ENCODE data around the gene CHADL. TPM values are rescaled to one million over a fixed set of nuclear protein-coding genes. Genes with fewer than 3 reads are reported as not detected.

The CHADL gene
- total RNA-seq: 1 to 10 TPM in 2 of 4 donors, under 1 TPM in 2; 0.32 to 2.0 (median 1.2) TPM
- 1 to 10 TPM in 1 of 3 donors, under 1 TPM in 2; 0.42 to 1.9 (median 0.62) TPM for polyA plus RNA-seq
- long read RNA-seq, donor 1, partial matches to known transcripts: 8 of 9 reads
- long read RNA-seq, donor 1, other reads (novel, unspliced or antisense): 1 of 9 reads
- long read RNA-seq, donor 2, partial matches to known transcripts: 3 of 5 reads
- long read RNA-seq, donor 2, other reads (novel, unspliced or antisense): 2 of 5 reads

DNA sequence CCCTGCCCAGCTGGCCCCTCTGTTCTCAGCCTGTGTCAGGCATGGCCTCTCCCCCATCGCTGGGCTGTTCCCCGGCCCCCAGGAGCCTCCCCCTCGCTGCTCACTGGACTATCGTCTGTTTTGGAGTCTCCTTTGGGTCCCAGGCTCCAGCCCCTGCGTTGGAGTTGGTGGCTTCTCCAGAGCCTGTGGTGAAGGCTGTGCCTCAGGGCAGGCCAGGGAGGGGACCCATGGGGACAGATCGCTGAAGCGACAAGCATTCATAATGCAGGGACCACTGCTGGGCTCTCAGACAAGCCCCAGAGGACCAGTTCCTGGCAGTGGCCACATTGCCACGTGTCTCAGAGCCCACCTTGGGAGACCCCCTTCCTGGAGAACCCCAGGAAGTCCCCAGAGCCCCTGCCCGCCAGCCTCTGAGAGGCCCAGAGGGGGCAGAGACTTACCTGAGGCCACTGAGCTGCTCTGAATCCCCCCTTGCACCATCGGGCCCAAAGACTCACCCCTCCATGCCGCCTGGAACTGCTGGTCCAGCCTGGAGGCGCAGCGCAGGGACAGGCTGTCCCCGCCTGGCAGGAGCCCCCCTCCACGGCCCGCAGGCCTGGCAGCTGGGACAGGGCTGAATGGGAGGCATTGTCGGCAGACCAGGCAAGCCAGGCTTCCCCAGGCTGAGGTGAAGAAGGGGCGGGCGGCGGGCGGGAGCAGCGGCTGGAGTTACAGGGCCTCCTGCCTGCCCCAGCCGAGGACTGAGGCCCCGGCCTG lies at the start of gene CHADL:
CHADL (minus strand) TSS at position 555 of the 756 bp plus-strand sequence; CDS start at position 505, 50 bp downstream.
- peaks cover 5% of the 10 kb centered on the region for H3K4me1 ChIP-seq
- DNase-seq: no peak
- TF ChIP-seq, protein P1, sequence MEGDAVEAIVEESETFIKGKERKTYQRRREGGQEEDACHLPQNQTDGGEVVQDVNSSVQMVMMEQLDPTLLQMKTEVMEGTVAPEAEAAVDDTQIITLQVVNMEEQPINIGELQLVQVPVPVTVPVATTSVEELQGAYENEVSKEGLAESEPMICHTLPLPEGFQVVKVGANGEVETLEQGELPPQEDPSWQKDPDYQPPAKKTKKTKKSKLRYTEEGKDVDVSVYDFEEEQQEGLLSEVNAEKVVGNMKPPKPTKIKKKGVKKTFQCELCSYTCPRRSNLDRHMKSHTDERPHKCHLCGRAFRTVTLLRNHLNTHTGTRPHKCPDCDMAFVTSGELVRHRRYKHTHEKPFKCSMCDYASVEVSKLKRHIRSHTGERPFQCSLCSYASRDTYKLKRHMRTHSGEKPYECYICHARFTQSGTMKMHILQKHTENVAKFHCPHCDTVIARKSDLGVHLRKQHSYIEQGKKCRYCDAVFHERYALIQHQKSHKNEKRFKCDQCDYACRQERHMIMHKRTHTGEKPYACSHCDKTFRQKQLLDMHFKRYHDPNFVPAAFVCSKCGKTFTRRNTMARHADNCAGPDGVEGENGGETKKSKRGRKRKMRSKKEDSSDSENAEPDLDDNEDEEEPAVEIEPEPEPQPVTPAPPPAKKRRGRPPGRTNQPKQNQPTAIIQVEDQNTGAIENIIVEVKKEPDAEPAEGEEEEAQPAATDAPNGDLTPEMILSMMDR (IDR thresholded peaks at IDR 0.05): no peak
- 46 to 50% (median 50%) methylated on average over 22 to 24 of the region's 24 CpGs for WGBS, 3 donors
- ATAC-seq: peak in 1 of 4 donors; percentile 13
- H3K36me3 ChIP-seq (ENCODE audit: insufficient read depth in 1 of 2, low read depth in 1 of 2): peaks cover 0 to 4% of the 10 kb centered on the region in 2 donors
- H3K4me3 ChIP-seq: no peak within 1 kb of the TSS
- no peaks in the 10 kb centered on the region for H3K27me3 ChIP-seq (ENCODE audit: insufficient read depth in 3 of 3, low read length in 2 of 3)
- intact Hi-C loops (cut with DNase I): no loop called here
- H3K9me3 ChIP-seq: no peaks in the 10 kb centered on the region
- H3K27ac ChIP-seq: no peak within 1 kb of the TSS

GRCh38 chr22:41289671-41290070 lies 48.9 kb upstream of the CHADL start:
- 89 to 93% (median 91%) methylated on average over 1 of the region's 1 CpG for WGBS, 3 donors
- H3K4me3 ChIP-seq: no peak overlapping the region
- no peak for ATAC-seq
- TF ChIP-seq, protein P1 (IDR thresholded peaks at IDR 0.05): no peak
- intact Hi-C loops (cut with DNase I): no loop called here
- H3K27me3 ChIP-seq (ENCODE audit: insufficient read depth in 3 of 3, low read length in 2 of 3): no peaks in the 10 kb centered on the region
- peaks cover 0 to 3% of the 10 kb centered on the region in 2 donors for H3K36me3 ChIP-seq (ENCODE audit: insufficient read depth in 1 of 2, low read depth in 1 of 2)
- no peak overlapping the region for H3K27ac ChIP-seq
- no peaks in the 10 kb centered on the region for H3K9me3 ChIP-seq
- no peak for DNase-seq
- H3K4me1 ChIP-seq: peaks cover 7% of the 10 kb centered on the region

DNA sequence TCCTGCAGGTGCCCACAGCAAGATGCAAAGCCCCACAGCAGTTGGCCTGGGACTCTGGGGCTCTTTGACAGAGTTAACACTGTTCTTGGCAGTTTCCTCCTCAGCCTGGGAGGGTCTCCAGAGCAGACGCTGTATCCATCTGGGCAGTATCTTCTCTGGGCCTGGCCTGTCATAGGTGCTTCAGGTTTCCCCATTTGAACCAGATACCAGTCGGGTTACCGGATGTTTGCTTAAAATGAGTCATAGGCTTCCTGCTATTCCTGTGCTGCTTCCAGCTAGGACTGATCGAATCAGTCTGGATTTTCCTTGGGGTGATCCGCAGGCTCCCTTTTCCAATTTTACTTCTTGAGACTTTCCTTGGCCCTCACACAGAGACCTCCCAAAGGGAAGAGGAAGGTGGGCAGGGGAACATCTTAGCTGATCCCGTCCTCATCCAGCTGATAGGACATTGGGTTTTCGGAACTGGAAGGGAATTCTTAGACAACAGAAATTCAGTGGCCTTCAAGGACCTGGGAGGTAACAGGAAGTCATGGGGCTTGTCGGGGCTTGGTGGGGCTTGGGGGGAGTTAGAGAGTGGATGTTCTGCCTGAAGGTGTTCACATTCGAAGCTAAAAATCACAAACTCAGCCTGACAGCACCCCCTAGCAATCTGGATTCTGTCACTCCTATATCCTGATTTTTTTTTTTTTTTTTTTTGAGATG lies 47.7 kb upstream of the CHADL start:
- ATAC-seq: no peak
- intact Hi-C loops (cut with DNase I): loop anchor here in 1 of 2 donors (1.0 kb wide), 1 partner anchor 13 kb away; the partner anchor contains the start of gene ZC3H7B
- Histone ChIP-seq H3K4me3 (no peak overlapping the region), H3K4me1 (peaks cover 8% of the 10 kb centered on the region), H3K27ac (peak overlapping the region; percentile 54), H3K27me3 (ENCODE audit: insufficient read depth in 3 of 3, low read length in 2 of 3) (no peaks in the 10 kb centered on the region), H3K9me3 (no peaks in the 10 kb centered on the region), H3K36me3 (ENCODE audit: insufficient read depth in 1 of 2, low read depth in 1 of 2) (peaks cover 0 to 16% of the 10 kb centered on the region in 2 donors)
- DNase-seq: no peak
- 69 to 76% (median 73%) methylated on average over 9 of the region's 9 CpGs for WGBS, 3 donors
- TF ChIP-seq, protein P1 (IDR thresholded peaks at IDR 0.05): no peak

DNA sequence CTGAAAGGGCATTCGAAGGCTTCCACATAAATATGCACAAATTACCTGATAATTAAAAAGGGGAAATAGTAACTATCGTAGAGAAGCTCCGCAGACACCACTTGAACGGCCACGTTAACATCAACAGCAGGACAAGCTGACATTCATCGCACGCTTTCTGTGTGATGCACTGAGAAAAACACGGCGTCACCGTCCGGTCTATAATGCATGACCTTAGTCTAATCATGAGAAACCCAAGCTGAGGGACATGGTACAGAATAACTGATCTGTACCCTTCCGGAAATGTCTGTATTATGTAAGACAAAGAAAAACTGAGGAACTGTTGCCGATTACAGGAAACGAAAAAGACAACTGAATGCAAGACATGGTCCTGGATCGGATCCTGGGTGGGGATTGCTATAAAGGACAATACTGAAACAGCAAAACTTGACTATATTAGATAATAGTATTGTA lies 45.9 kb upstream of the CHADL start:
- TF ChIP-seq, protein P1 (IDR thresholded peaks at IDR 0.05): no peak
- Histone ChIP-seq H3K4me1 (peaks cover 8% of the 10 kb centered on the region), H3K27me3 (ENCODE audit: insufficient read depth in 3 of 3, low read length in 2 of 3) (no peaks in the 10 kb centered on the region), H3K9me3 (no peaks in the 10 kb centered on the region), H3K27ac (peak overlapping the region; percentile 91), H3K36me3 (ENCODE audit: insufficient read depth in 1 of 2, low read depth in 1 of 2) (peaks cover 0 to 32% of the 10 kb centered on the region in 2 donors), H3K4me3 (peak overlapping the region; percentile 88)
- intact Hi-C loops (cut with DNase I): no loop called here
- 2 to 3% (median 2%) methylated on average over 15 of the region's 15 CpGs for WGBS, 3 donors
- DNase-seq: no peak
- peak in 1 of 4 donors; percentile 8 for ATAC-seq

Data from psoas muscle (tissue), 8 donors.